Ovary (tissue), 3 donors: ENCODE data around the gene ENTR1.

Experiments
- POLR2A ChIP-seq: fragments of 450-650 bp; IDR thresholded peaks from one replicate; pipeline ENCODE4 v1.6.1; 2017; ENCODE audit warnings: antibody characterized with exemption, mild to moderate bottlenecking, moderate library complexity
- TF ChIP-seq, protein P1 (sequence below), 3 donors: fragments of 450-650 bp in 2 of 3; fragments of 200-600 bp in 1 of 3; IDR thresholded peaks; one replicate each; pipeline versions ENCODE4 v1.5.1 to v1.8.0; 2016 to 2022; ENCODE audit warnings: antibody characterized with exemption in 3 of 3, mild to moderate bottlenecking in 1 of 3
- donor health status: DM: no; HTN: no; CAD: no.

DNA sequence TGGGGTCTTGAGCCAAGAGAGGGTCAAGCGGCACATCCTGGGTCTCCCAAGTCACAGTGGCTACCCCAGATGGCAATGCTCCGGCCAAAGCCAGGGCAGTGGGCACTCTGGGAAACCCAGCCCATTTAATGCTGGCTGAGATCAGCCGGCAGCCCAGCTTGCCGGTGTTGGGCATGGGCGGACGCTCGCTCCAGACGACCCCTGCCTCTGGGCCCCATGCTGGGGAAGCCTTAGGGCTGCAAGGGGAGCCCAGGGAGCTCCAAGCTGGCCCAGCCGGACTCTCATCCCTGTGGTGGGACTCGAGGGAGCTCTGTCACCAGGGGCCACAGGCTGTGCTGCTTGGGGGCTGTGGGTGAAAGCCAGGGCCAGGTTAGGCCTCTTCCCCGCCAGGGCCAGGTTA is 31.0 kb downstream of the ENTR1 start:
- TF ChIP-seq POLR2A, result no peak
- TF ChIP-seq, protein P1, sequence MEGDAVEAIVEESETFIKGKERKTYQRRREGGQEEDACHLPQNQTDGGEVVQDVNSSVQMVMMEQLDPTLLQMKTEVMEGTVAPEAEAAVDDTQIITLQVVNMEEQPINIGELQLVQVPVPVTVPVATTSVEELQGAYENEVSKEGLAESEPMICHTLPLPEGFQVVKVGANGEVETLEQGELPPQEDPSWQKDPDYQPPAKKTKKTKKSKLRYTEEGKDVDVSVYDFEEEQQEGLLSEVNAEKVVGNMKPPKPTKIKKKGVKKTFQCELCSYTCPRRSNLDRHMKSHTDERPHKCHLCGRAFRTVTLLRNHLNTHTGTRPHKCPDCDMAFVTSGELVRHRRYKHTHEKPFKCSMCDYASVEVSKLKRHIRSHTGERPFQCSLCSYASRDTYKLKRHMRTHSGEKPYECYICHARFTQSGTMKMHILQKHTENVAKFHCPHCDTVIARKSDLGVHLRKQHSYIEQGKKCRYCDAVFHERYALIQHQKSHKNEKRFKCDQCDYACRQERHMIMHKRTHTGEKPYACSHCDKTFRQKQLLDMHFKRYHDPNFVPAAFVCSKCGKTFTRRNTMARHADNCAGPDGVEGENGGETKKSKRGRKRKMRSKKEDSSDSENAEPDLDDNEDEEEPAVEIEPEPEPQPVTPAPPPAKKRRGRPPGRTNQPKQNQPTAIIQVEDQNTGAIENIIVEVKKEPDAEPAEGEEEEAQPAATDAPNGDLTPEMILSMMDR (IDR thresholded peaks at IDR 0.05), result no peak
